Body of pancreas (tissue), 4 donors: Measurements from ENCODE around the gene FTCD.

ENCODE experiments used
- POLR2A ChIP-seq, 3 donors: fragments of 450-650 bp; IDR thresholded peaks; one replicate each; pipeline ENCODE4 v1.6.1; 2016; ENCODE audit warnings: antibody characterized with exemption in 3 of 3, mild to moderate bottlenecking in 2 of 3
- TF ChIP-seq, protein P1 (sequence below), 7 experiments: fragments of 450-650 bp in 4 of 7; fragments of 200-600 bp in 3 of 7; sonication (generic) in 3 of 7; IDR thresholded peaks; one replicate each; pipeline ENCODE4 v1.5.1; 2016 to 2019; ENCODE audit warnings: antibody characterized with exemption in 7 of 7

DNA sequence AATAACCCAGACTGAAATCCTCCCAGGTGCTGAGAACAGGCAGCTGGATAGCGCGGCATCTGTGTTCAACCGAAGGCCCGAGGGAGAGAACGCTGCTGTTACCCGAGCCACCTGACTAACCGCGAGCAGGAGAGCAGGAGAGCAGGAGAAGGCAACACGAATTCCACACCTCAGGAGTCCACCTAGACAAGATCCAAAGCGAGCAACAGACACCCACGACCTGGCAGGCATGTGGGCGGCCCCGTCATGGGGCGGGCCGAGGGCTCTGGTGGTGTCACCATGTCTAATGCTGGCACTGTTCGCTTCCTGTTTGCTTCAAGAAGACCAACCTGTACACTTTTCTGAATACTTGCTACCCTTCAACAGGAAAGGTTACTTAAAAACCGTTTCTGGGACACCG is 49.8 kb upstream of the FTCD start:
- TF ChIP-seq, protein P1, sequence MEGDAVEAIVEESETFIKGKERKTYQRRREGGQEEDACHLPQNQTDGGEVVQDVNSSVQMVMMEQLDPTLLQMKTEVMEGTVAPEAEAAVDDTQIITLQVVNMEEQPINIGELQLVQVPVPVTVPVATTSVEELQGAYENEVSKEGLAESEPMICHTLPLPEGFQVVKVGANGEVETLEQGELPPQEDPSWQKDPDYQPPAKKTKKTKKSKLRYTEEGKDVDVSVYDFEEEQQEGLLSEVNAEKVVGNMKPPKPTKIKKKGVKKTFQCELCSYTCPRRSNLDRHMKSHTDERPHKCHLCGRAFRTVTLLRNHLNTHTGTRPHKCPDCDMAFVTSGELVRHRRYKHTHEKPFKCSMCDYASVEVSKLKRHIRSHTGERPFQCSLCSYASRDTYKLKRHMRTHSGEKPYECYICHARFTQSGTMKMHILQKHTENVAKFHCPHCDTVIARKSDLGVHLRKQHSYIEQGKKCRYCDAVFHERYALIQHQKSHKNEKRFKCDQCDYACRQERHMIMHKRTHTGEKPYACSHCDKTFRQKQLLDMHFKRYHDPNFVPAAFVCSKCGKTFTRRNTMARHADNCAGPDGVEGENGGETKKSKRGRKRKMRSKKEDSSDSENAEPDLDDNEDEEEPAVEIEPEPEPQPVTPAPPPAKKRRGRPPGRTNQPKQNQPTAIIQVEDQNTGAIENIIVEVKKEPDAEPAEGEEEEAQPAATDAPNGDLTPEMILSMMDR (IDR thresholded peaks at IDR 0.05) = no peak
- TF ChIP-seq POLR2A (IDR thresholded peaks at IDR 0.05) = no peak
